Measurements from ENCODE around the gene DCAF5. TPM values are rescaled to one million over a fixed set of nuclear protein-coding genes. Genes with fewer than 3 reads are reported as not detected.

DCAF5 gene
- polyA plus RNA-seq, 1 donor (not counting 4 experiments of a cell fraction or from before 2014, with no cell fraction given): 29.5 TPM

- Histone ChIP-seq H3K27ac (ENCODE audit: control insufficient read depth, insufficient read depth, low read length) (no peak overlapping the region), H3K36me3 (ENCODE audit: control insufficient read depth in 2 of 2, extremely low read depth in 1 of 2, insufficient read depth in 2 of 2, low read length in 2 of 2) (no peaks in the 10 kb centered on the region), H3K4me1 (ENCODE audit: control insufficient read depth, extremely low read depth, insufficient read depth, low read length) (no peaks in the 10 kb centered on the region), H3K9me3 (ENCODE audit: control insufficient read depth, low read depth, low read length) (no peaks in the 10 kb centered on the region), H3K4me3 (ENCODE audit: control insufficient read depth in 2 of 3, extremely low read depth in 1 of 3, insufficient read depth in 2 of 3, low read depth in 1 of 3, low read length in 3 of 3) (no peak overlapping the region), H4K20me1 (ENCODE audit: control insufficient read depth, extremely low read depth, insufficient read depth, low read length) (no peaks in the 10 kb centered on the region), H3K79me2 (ENCODE audit: control insufficient read depth, insufficient read depth, low read length) (no peaks in the 10 kb centered on the region), H3K9me1 (ENCODE audit: control insufficient read depth, extremely low read depth, insufficient read depth, low read length) (no peaks in the 10 kb centered on the region), H3K27me3 (ENCODE audit: control insufficient read depth, extremely low read depth, insufficient read depth, low read length) (no peaks in the 10 kb centered on the region), H3K4me2 (ENCODE audit: control insufficient read depth, extremely low read depth, insufficient read depth, low read depth, low read length) (no peak overlapping the region), H3K9ac (ENCODE audit: control insufficient read depth, extremely low read depth, insufficient read depth, low read length) (no peak overlapping the region), H2AFZ (ENCODE audit: control insufficient read depth, low read length) (no peak overlapping the region)
- dilution Hi-C loops (cut with MboI; ENCODE audit: extremely low pct_ligation_motif_present, low sequenced_read_pairs): no loop called here
- DNase-seq (ENCODE audit: low read depth, low spot score) (no peak), FAIRE-seq (no peak)
- no peak for TF ChIP-seq EZH2 (IDR thresholded peaks at IDR 0.05; ENCODE audit: low read length)
- TF ChIP-seq, protein P1, sequence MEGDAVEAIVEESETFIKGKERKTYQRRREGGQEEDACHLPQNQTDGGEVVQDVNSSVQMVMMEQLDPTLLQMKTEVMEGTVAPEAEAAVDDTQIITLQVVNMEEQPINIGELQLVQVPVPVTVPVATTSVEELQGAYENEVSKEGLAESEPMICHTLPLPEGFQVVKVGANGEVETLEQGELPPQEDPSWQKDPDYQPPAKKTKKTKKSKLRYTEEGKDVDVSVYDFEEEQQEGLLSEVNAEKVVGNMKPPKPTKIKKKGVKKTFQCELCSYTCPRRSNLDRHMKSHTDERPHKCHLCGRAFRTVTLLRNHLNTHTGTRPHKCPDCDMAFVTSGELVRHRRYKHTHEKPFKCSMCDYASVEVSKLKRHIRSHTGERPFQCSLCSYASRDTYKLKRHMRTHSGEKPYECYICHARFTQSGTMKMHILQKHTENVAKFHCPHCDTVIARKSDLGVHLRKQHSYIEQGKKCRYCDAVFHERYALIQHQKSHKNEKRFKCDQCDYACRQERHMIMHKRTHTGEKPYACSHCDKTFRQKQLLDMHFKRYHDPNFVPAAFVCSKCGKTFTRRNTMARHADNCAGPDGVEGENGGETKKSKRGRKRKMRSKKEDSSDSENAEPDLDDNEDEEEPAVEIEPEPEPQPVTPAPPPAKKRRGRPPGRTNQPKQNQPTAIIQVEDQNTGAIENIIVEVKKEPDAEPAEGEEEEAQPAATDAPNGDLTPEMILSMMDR (optimal IDR thresholded peaks at IDR 0.05 in 1 of 3, IDR thresholded peaks at IDR 0.05 in 1 of 3, conservative IDR thresholded peaks at IDR 0.05 in 1 of 3; ENCODE audit: extremely low read depth in 1 of 3, insufficient read depth in 2 of 3, low read length in 3 of 3): no peak
Measured at GRCh38 chr14:69013943-69014782, 138.8 kb downstream of the DCAF5 start.

- Histone ChIP-seq H3K27ac (ENCODE audit: control insufficient read depth, insufficient read depth, low read length) (no peak overlapping the region), H3K9ac (ENCODE audit: control insufficient read depth, extremely low read depth, insufficient read depth, low read length) (no peak overlapping the region), H3K4me3 (ENCODE audit: control insufficient read depth in 2 of 3, extremely low read depth in 1 of 3, insufficient read depth in 2 of 3, low read depth in 1 of 3, low read length in 3 of 3) (no peak overlapping the region), H3K79me2 (ENCODE audit: control insufficient read depth, insufficient read depth, low read length) (no peaks in the 10 kb centered on the region), H3K4me2 (ENCODE audit: control insufficient read depth, extremely low read depth, insufficient read depth, low read depth, low read length) (no peak overlapping the region), H3K27me3 (ENCODE audit: control insufficient read depth, extremely low read depth, insufficient read depth, low read length) (no peaks in the 10 kb centered on the region), H3K9me1 (ENCODE audit: control insufficient read depth, extremely low read depth, insufficient read depth, low read length) (no peaks in the 10 kb centered on the region), H4K20me1 (ENCODE audit: control insufficient read depth, extremely low read depth, insufficient read depth, low read length) (no peaks in the 10 kb centered on the region), H3K36me3 (ENCODE audit: control insufficient read depth in 2 of 2, extremely low read depth in 1 of 2, insufficient read depth in 2 of 2, low read length in 2 of 2) (no peaks in the 10 kb centered on the region), H3K4me1 (ENCODE audit: control insufficient read depth, extremely low read depth, insufficient read depth, low read length) (no peaks in the 10 kb centered on the region), H3K9me3 (ENCODE audit: control insufficient read depth, low read depth, low read length) (no peaks in the 10 kb centered on the region), H2AFZ (ENCODE audit: control insufficient read depth, low read length) (no peak overlapping the region)
- TF ChIP-seq, protein P1 (optimal IDR thresholded peaks at IDR 0.05 in 1 of 3, IDR thresholded peaks at IDR 0.05 in 1 of 3, conservative IDR thresholded peaks at IDR 0.05 in 1 of 3; ENCODE audit: extremely low read depth in 1 of 3, insufficient read depth in 2 of 3, low read length in 3 of 3): no peak
- no peak for TF ChIP-seq EZH2 (IDR thresholded peaks at IDR 0.05; ENCODE audit: low read length)
- no peak for FAIRE-seq
- dilution Hi-C loops (cut with MboI; ENCODE audit: extremely low pct_ligation_motif_present, low sequenced_read_pairs): no loop called here
- DNase-seq (ENCODE audit: low read depth, low spot score): no peak
Measured at GRCh38 chr14:69012256-69012953, 140.5 kb downstream of the DCAF5 start.
